ENCODE results near the gene TPSD1.

GRCh38 chr16:1299868-1300203, 44.0 kb downstream of the TPSD1 start:
- TF ChIP-seq POLR2AphosphoS5 (IDR thresholded peaks at IDR 0.05; ENCODE audit: borderline replicate concordance, low read depth, low read length) (no peak), EZH2 (IDR thresholded peaks at IDR 0.05) (no peak), FOXP2 (optimal IDR thresholded peaks at IDR 0.05; ENCODE audit: control extremely low read depth, extremely low read length, insufficient read depth) (no peak)

Measured in SK-N-MC (cell line).